Lower lobe of right lung (tissue), 2 donors: ENCODE data around the gene BOD1. TPM values are rescaled to one million over a fixed set of nuclear protein-coding genes. Genes with fewer than 3 reads are reported as not detected.

ENCODE experiments used
- ATAC-seq, 2 donors: fragments of 200-7000 bp; cut with Tn5 transposase; one replicate each; pipeline ENCODE4 v1.9.1; 2020 to 2022; ENCODE audit warnings: mild to moderate bottlenecking in 2 of 2, moderate library complexity in 2 of 2
- DNase-seq: peaks from one replicate; pipeline ENCODE4 v3.0.0-alpha.2; 2020
- H3K27ac ChIP-seq: fragments of 200-600 bp; one replicate; pipeline ENCODE4 v1.8.0; 2022
- H3K27me3 ChIP-seq: fragments of 200-600 bp; one replicate; pipeline ENCODE4 v1.8.0; 2022; ENCODE audit warnings: low read depth
- H3K36me3 ChIP-seq: fragments of 200-600 bp; one replicate; pipeline ENCODE4 v1.8.0; 2022; ENCODE audit warnings: mild to moderate bottlenecking
- H3K4me1 ChIP-seq: fragments of 200-600 bp; one replicate; pipeline ENCODE4 v1.8.0; 2022
- H3K4me3 ChIP-seq: fragments of 200-600 bp; one replicate; pipeline ENCODE4 v1.8.0; 2022; ENCODE audit warnings: mild to moderate bottlenecking
- H3K9me3 ChIP-seq: fragments of 200-600 bp; one replicate; pipeline ENCODE4 v1.8.0; 2022
- CTCF ChIP-seq: fragments of 200-600 bp; IDR thresholded peaks from one replicate; pipeline ENCODE4 v1.8.0; 2022; ENCODE audit warnings: antibody characterized with exemption, mild to moderate bottlenecking
- intact Hi-C: fragments of 100-400 bp; cut with DNase I; formaldehyde crosslinking; loops from one replicate; pipeline ENCODE4 v1.11.0; 2022
- total RNA-seq: library from RNA; stranded (reverse); fragmentation: NEBNext Ultra II Directional; extraction: Animal tissue kit (Norgen Biotek cat#: 25700); gene quantifications from one replicate; pipeline ENCODE4 v1.2.1, GENCODE V29; 2021
- donor health status: DM: no; HTN: yes; CAD: no; lungs with severe emphysema.

Gene BOD1
- total RNA-seq, 1 donor from 2014 or later: 35.0 TPM

GRCh38 chr5:173629628-173630027, 13.2 kb upstream of the BOD1 start:
- H3K4me1 ChIP-seq: no peaks in the 10 kb centered on the region
- H3K27me3 ChIP-seq: no peaks in the 10 kb centered on the region
- peak; percentile 20 for TF ChIP-seq CTCF
- H3K27ac ChIP-seq: no peak overlapping the region
- intact Hi-C loops: no loop called here
- no peaks in the 10 kb centered on the region for H3K9me3 ChIP-seq
- ATAC-seq (peak; percentile 10 to 38), DNase-seq (no peak)
- no peaks in the 10 kb centered on the region for H3K36me3 ChIP-seq
- H3K4me3 ChIP-seq: no peak overlapping the region

- no peaks in the 10 kb centered on the region for H3K27me3 ChIP-seq
- no peak overlapping the region for H3K27ac ChIP-seq
- no peaks in the 10 kb centered on the region for H3K4me1 ChIP-seq
- no peak for TF ChIP-seq CTCF
- H3K36me3 ChIP-seq: no peaks in the 10 kb centered on the region
- intact Hi-C loops: no loop called here
- no peaks in the 10 kb centered on the region for H3K9me3 ChIP-seq
- no peak for ATAC-seq
- no peak overlapping the region for H3K4me3 ChIP-seq
- DNase-seq: no peak
Observed at GRCh38 chr5:173628501-173628900, 12.1 kb upstream of the BOD1 start.

DNA sequence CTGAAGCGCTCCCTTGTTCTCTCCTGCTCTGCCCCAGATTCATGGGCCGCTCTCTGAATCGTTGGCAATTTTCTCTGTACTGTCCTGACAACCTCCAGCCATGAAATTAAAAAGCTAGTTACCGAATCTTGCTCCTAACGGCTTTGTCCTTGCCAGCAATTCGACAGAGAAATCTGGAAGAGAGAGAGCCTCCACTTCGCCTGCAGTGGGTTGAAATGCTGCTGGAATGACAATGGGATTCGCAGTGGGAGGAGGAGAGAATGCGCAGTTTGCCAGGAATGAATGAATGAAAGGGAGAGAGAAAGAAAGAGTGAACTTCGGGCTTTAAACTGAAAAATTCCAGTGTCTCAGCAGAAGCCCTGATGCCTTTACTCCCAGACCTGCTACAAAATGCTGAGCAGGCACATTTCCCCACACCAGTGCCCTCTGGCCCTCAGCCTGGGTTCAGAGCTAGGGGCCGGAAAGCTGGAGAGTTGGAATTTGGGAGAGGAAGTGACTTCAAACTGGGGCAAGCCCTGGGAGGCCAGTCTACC, 11.5 kb upstream of the BOD1 start:
- no peak overlapping the region for H3K4me3 ChIP-seq
- ATAC-seq: no peak
- intact Hi-C loops: no loop called here

DNA sequence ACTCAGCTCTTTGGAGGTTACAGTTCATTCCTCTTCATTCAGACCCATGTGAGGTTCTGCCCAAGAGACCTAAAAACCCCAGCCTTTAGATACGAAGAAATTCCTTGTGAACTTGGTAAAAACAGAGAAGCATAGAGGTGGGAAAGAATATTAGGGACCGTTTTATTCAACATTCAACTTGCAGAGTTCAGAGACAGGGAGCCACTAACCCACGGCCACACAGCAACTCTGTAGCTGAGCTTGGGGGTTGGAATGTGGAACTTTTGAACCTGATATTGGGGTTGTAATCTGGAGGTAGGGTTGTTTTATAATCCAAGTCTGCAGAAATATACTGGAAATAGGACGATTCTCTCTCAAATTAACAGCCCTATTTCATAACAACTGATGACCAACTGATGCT, 10.8 kb upstream of the BOD1 start:
- TF ChIP-seq CTCF: no peak
- no peak for ATAC-seq
- Histone ChIP-seq H3K4me1 (no peaks in the 10 kb centered on the region), H3K36me3 (no peaks in the 10 kb centered on the region), H3K9me3 (no peaks in the 10 kb centered on the region), H3K4me3 (no peak overlapping the region), H3K27ac (no peak overlapping the region), H3K27me3 (no peaks in the 10 kb centered on the region)
- no peak for DNase-seq
- intact Hi-C loops: no loop called here

More for the DNA sequence above, 11.5 kb upstream of the BOD1 start:
- H3K27me3 ChIP-seq: no peaks in the 10 kb centered on the region
- no peak for DNase-seq
- H3K4me1 ChIP-seq: no peaks in the 10 kb centered on the region
- no peaks in the 10 kb centered on the region for H3K9me3 ChIP-seq
- no peak overlapping the region for H3K27ac ChIP-seq
- H3K36me3 ChIP-seq: no peaks in the 10 kb centered on the region
- TF ChIP-seq CTCF: no peak

GRCh38 chr5:173626505-173626820, 10.0 kb upstream of the BOD1 start:
- no peak for ATAC-seq
- intact Hi-C loops: no loop called here
- Histone ChIP-seq H3K9me3 (no peaks in the 10 kb centered on the region), H3K36me3 (no peaks in the 10 kb centered on the region), H3K4me3 (no peak overlapping the region), H3K4me1 (no peaks in the 10 kb centered on the region), H3K27ac (no peak overlapping the region), H3K27me3 (no peaks in the 10 kb centered on the region)
- TF ChIP-seq CTCF: no peak
- no peak for DNase-seq
